Small intestine (tissue), 7 donors: ENCODE measurements around the gene CAMK4. TPM values are rescaled to one million over a fixed set of nuclear protein-coding genes. Genes with fewer than 3 reads are reported as not detected.
"Not testable (repeated sequence)": the region's sequence is repeated elsewhere in the genome, so short reads cannot be mapped to it uniquely, and the experiment has no call there.

Source experiments
- DNase-seq, 2 donors: peaks; one replicate each; pipeline versions ENCODE4 v3.0.0 to v3.0.0-alpha.2; 2013
- FAIRE-seq: peaks from 2 replicates; lab custom pipeline; 2012; peaks lifted over from hg19 to GRCh38; lab: Jason Lieb, UNC
- H3K27ac ChIP-seq, 3 donors: one replicate each; pipeline ENCODE4 v1.5.1; 2013; ENCODE audit warnings: low read length in 2 of 3, mild to moderate bottlenecking in 2 of 3, control low read depth in 1 of 3, inconsistent platforms in 1 of 3, low read depth in 1 of 3, moderate library complexity in 1 of 3
- H3K27me3 ChIP-seq, 3 donors: one replicate each; pipeline ENCODE4 v1.6.1; 2013; ENCODE audit warnings: low read length in 3 of 3, inconsistent platforms in 1 of 3; ENCODE audit not compliant: control insufficient read depth in 3 of 3, insufficient read depth in 3 of 3
- H3K36me3 ChIP-seq, 3 donors: one replicate each; pipeline ENCODE4 v1.6.1; 2013; ENCODE audit warnings: low read length in 3 of 3, inconsistent platforms in 1 of 3, low read depth in 1 of 3, mild to moderate bottlenecking in 1 of 3, moderate library complexity in 1 of 3; ENCODE audit not compliant: control insufficient read depth in 3 of 3, insufficient read depth in 2 of 3
- H3K4me1 ChIP-seq, 3 donors: one replicate each; pipeline ENCODE4 v1.6.1; 2013; ENCODE audit warnings: low read length in 2 of 3, inconsistent platforms in 1 of 3, low read depth in 1 of 3, mild to moderate bottlenecking in 1 of 3, moderate library complexity in 1 of 3; ENCODE audit not compliant: control insufficient read depth in 3 of 3, insufficient read depth in 2 of 3
- H3K4me3 ChIP-seq, 3 donors: one replicate each; pipeline ENCODE4 v1.5.1; 2013; ENCODE audit warnings: low read length in 3 of 3, control low read depth in 1 of 3, inconsistent platforms in 1 of 3, low read depth in 1 of 3, mild to moderate bottlenecking in 1 of 3, moderate library complexity in 1 of 3
- H3K9me3 ChIP-seq, 2 donors: one replicate each; pipeline ENCODE4 v1.6.1; 2013; ENCODE audit warnings: low read depth in 1 of 2, low read length in 1 of 2; ENCODE audit not compliant: control insufficient read depth in 2 of 2, insufficient read depth in 1 of 2
- WGBS, 3 donors: extraction: QIAGEN DNeasy Blood & Tissue Kit; methylation state at CpG; one replicate each; pipeline ENCODE4 v1.1.7; 2013; 5-methylcytosine and 5-hydroxymethylcytosine counted together
- polyA plus RNA-seq, 4 donors: library from polyadenylated mRNA; stranded (reverse) in 3 of 4; unstranded in 1 of 4; fragments of 200-250 nt in 3 of 4; fragments of 120-200 nt in 1 of 4; gene quantifications; one replicate each; pipeline versions ENCODE4 v1.2.1 to v1.2.3, GENCODE V29; 2013
- donor health status: healthy with polysubstance abuse.
- donor health status: control.
- donor health status: control.
- donor health status: Bipolar disorder and iron deficiency.
- donor health status: healthy.

The CAMK4 gene
- polyA plus RNA-seq, 4 donors, result 0.89 to 3.2 (median 2.2) TPM

- no peaks in the 10 kb centered on the region for H3K36me3 ChIP-seq
- no peak overlapping the region for H3K4me3 ChIP-seq
- no peak overlapping the region for H3K27ac ChIP-seq
- H3K4me1 ChIP-seq, result no peaks in the 10 kb centered on the region
- DNase-seq (no peak), FAIRE-seq (no peak)
- H3K9me3 ChIP-seq, result no peaks in the 10 kb centered on the region
- H3K27me3 ChIP-seq, result no peaks in the 10 kb centered on the region
- WGBS, 3 donors, result 25 to 53% (median 46%) methylated on average over 1 of the region's 1 CpG
Observed at GRCh38 chr5:111255169-111255568, 31.0 kb downstream of the CAMK4 start.

GRCh38 chr5:111256128-111256527 lies 31.9 kb downstream of the CAMK4 start:
- no peaks in the 10 kb centered on the region for H3K9me3 ChIP-seq
- no peaks in the 10 kb centered on the region for H3K36me3 ChIP-seq
- no peaks in the 10 kb centered on the region for H3K4me1 ChIP-seq
- FAIRE-seq (no peak), DNase-seq (no peak)
- WGBS, 3 donors, result 26 to 64% (median 34%) methylated on average over 1 of the region's 1 CpG
- no peak overlapping the region for H3K27ac ChIP-seq
- no peaks in the 10 kb centered on the region for H3K27me3 ChIP-seq
- H3K4me3 ChIP-seq, result no peak overlapping the region

- H3K27me3 ChIP-seq, DNase-seq, H3K4me1 ChIP-seq, H3K9me3 ChIP-seq, H3K4me3 ChIP-seq, H3K27ac ChIP-seq, FAIRE-seq, H3K36me3 ChIP-seq: not testable (repeated sequence)
- WGBS, 3 donors, result 83 to 86% (median 86%) methylated on average over 4 of the region's 4 CpGs
Observed at GRCh38 chr5:111257610-111258009, 33.4 kb downstream of the CAMK4 start.

GRCh38 chr5:111259636-111260035 lies 35.5 kb downstream of the CAMK4 start:
- WGBS, 3 donors, result 67 to 85% (median 83%) methylated on average over 3 of the region's 3 CpGs
- no peak for FAIRE-seq

GRCh38 chr5:111261610-111262009 lies 37.4 kb downstream of the CAMK4 start:
- no peaks in the 10 kb centered on the region for H3K27me3 ChIP-seq
- H3K36me3 ChIP-seq, result no peaks in the 10 kb centered on the region
- H3K4me1 ChIP-seq, result no peaks in the 10 kb centered on the region
- FAIRE-seq (no peak), DNase-seq (no peak)
- 55 to 80% (median 80%) methylated on average over 1 of the region's 1 CpG for WGBS, 3 donors
- no peak overlapping the region for H3K4me3 ChIP-seq
- H3K9me3 ChIP-seq, result no peaks in the 10 kb centered on the region
- H3K27ac ChIP-seq, result no peak overlapping the region

More at GRCh38 chr5:111259636-111260035, 35.5 kb downstream of the CAMK4 start:
- Histone ChIP-seq H3K27me3 (no peaks in the 10 kb centered on the region), H3K36me3 (no peaks in the 10 kb centered on the region), H3K4me1 (no peaks in the 10 kb centered on the region), H3K27ac (no peak overlapping the region), H3K9me3 (no peaks in the 10 kb centered on the region), H3K4me3 (no peak overlapping the region)
- no peak for DNase-seq

- no peak for DNase-seq
- Histone ChIP-seq H3K9me3 (no peaks in the 10 kb centered on the region), H3K27ac (no peak overlapping the region), H3K36me3 (no peaks in the 10 kb centered on the region), H3K4me3 (no peak overlapping the region), H3K4me1 (no peaks in the 10 kb centered on the region), H3K27me3 (no peaks in the 10 kb centered on the region)
- no peak for FAIRE-seq
- WGBS, 3 donors, result 29 to 60% (median 46%) methylated on average over 2 of the region's 2 CpGs
Observed at GRCh38 chr5:111262153-111262552, 38.0 kb downstream of the CAMK4 start.

- WGBS, 3 donors, result 83 to 90% (median 84%) methylated on average over 1 of the region's 1 CpG
Observed at GRCh38 chr5:111262815-111263214, 38.6 kb downstream of the CAMK4 start.

GRCh38 chr5:111266491-111266890 lies 42.3 kb downstream of the CAMK4 start:
- H3K27ac ChIP-seq, result no peak overlapping the region
- no peaks in the 10 kb centered on the region for H3K27me3 ChIP-seq
- no peak overlapping the region for H3K4me3 ChIP-seq
- no peaks in the 10 kb centered on the region for H3K36me3 ChIP-seq
- DNase-seq (no peak), FAIRE-seq (no peak)
- H3K9me3 ChIP-seq, result no peaks in the 10 kb centered on the region
- H3K4me1 ChIP-seq, result no peaks in the 10 kb centered on the region
- 62 to 78% (median 72%) methylated on average over 2 of the region's 2 CpGs for WGBS, 3 donors

More at GRCh38 chr5:111262815-111263214, 38.6 kb downstream of the CAMK4 start:
- Histone ChIP-seq H3K4me3 (no peak overlapping the region), H3K4me1 (no peaks in the 10 kb centered on the region), H3K27ac (no peak overlapping the region), H3K27me3 (no peaks in the 10 kb centered on the region), H3K36me3 (no peaks in the 10 kb centered on the region), H3K9me3 (no peaks in the 10 kb centered on the region)
- FAIRE-seq, result no peak
- no peak for DNase-seq

GRCh38 chr5:111268300-111268699 lies 44.1 kb downstream of the CAMK4 start:
- Histone ChIP-seq H3K9me3 (no peaks in the 10 kb centered on the region), H3K4me3 (no peak overlapping the region), H3K36me3 (no peaks in the 10 kb centered on the region), H3K27ac (no peak overlapping the region), H3K4me1 (no peaks in the 10 kb centered on the region), H3K27me3 (no peaks in the 10 kb centered on the region)
- FAIRE-seq (no peak), DNase-seq (peak in 1 of 2 donors; percentile 6)
